Embryonic facial prominence (tissue), 1 donor: Measurements from ENCODE around the gene RAB39B.
"Not testable (repeated sequence)": the region's sequence is repeated elsewhere in the genome, so short reads cannot be mapped to it uniquely, and the experiment has no call there.

ENCODE experiments used
- DNase-seq: peaks from one replicate; pipeline ENCODE4 v3.0.0-alpha.2; 2016; ENCODE audit errors: extremely low spot score

The RAB39B gene, protein sequence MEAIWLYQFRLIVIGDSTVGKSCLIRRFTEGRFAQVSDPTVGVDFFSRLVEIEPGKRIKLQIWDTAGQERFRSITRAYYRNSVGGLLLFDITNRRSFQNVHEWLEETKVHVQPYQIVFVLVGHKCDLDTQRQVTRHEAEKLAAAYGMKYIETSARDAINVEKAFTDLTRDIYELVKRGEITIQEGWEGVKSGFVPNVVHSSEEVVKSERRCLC

DNA sequence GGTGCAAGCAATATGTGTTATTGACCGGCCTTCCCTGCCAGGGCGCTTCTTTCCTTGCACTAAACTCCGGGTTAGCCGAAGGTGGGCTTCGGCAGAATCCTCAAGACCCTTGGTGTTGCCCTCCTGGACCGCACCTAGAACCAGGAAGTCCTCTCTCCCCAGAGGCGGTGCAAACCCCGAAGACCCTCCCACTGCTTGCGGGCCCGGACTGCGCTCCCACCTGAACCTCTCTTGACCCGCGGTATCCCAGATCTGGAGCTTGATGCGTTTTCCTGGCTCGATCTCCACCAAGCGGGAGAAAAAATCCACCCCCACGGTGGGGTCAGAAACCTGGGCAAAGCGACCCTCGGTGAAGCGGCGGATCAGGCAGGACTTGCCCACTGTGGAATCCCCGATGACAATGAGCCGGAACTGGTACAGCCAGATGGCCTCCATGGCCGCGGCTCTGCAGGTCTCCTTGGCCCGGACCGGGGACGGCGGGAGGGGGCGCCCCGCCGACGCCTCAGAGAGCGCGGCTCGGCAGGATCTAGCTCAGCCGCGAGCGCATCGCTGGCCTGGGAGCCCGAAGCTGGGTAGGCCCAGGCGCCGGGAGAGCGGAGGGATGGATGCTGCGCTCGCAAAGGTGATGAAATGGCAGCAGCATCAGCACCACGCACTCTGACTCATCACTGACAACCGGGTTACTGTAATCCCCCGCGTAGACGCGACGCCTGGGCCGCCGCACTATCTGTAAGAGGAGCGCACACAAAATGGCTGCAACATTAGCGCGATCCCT, at the start of gene RAB39B:
Gene RAB39B (minus strand): TSS at position 638 of the 775 bp plus-strand sequence. CDS start 203 bp downstream, at position 435.
- DNase-seq = no peak

DNA sequence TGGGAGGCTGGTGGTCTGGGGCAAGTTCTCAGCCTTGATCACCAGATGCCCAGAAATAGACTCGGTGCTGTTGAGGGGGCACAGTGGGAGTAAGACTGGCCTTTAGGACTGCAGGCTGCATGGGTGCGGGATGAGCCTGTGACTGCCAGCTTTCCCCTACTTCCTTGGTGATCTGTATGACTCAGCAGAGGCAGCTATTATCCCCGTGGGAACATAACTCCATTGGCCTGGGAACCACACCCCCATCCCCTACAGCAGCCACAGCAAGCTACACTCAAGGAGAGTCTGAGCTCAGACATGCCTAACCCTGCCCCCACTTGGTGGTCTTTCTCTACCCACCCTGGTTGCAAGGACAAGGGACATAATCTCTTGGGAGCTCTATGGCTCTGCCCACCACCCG, 49.5 kb upstream of the RAB39B start:
- no peak for DNase-seq

DNA sequence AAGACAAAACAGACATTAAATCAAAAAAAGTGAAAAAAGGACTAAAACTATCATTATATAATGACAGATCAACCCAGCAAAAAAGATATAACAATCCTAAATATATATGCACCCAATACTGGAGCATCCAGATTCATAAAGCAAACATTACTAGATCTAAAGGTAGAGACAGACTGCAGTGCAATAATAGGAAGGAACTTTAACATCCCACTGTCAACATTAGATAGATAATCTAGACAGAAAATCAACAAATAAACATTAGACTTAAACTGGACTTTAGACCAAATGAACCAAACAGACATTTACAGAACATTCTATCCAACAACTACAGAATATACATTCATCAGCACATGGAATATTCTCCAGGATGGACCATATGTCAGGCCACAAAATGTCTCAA, 29.5 kb upstream of the RAB39B start:
- no peak for DNase-seq

- no peak for DNase-seq
Observed at GRCh38 chrX:155279873-155280272, 15.6 kb upstream of the RAB39B start.

DNA sequence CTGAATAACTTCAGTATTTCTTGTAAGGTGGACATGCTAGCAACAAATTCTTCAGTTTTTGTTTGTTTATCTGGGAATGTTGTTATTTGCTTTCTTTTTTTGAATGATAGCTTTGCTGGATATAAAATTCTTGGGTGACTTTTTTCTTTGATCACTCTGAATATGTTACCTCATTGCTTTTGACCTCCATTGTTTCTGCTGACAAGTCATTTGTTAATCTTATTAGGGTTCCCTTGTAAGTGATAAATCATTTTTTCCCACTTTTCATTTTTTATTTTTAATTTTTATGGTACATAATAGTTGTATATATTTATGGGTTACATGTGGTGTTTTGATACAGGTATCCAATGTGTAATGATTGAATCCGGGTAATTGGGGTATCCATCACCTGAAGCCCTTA, 6.7 kb upstream of the RAB39B start:
- DNase-seq = no peak

DNA sequence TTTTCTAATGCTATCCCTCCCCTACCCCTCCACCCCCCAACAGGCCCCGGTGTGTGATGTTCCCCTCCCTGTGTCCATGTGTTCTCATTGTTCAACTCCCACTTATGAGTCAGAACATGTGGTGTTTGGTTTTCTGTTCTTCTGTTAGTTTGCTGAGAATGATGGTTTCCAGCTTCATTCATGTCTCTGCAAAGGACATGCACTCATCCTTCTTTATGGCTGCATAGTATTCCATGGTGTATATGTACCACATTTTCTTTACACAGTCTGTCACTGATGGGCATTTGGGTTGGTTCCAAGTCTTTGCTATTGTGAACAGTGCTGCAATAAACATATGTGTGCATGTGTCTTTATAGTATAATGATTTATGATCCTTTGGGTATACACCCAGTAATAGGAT, 3.7 kb upstream of the RAB39B start:
- DNase-seq = not testable (repeated sequence)

GRCh38 chrX:155266439-155266838, 2.1 kb upstream of the RAB39B start:
- no peak for DNase-seq

DNA sequence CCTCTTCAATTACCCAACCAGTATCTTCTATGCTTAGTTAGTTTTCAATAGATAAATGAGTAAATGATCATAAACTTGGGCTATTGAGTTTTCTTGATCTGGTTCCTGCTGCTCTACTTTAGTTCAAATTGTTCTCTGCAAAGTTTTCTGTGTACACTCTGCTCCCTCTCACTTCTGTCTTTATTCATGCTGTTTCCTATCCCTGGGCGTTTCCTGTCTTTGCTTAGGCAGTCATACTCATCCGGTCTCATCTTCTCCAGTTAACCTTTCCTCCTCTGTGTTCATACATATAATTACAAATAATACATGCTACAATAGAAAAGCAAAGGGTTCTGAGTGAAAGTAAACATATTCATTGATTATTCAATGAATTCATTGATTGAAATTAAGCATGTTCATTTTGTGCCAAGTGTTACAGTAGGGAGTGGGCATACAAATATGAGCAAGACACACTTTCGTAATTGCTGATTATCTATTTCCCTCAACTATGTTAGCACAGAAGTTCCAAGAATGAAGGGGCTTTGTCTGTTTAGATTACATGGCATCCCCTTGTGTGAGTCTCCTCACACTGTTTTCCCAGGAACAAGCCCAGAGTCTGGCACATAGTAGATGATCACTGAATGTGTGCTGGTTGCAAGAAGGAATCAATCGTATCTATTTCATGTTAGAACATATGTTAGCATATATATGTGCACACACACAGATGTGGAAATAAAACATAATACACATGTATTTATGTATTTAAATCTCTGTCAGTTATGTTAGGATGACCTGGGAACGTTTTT, 1.1 kb downstream of the RAB39B start:
- no peak for DNase-seq

DNA sequence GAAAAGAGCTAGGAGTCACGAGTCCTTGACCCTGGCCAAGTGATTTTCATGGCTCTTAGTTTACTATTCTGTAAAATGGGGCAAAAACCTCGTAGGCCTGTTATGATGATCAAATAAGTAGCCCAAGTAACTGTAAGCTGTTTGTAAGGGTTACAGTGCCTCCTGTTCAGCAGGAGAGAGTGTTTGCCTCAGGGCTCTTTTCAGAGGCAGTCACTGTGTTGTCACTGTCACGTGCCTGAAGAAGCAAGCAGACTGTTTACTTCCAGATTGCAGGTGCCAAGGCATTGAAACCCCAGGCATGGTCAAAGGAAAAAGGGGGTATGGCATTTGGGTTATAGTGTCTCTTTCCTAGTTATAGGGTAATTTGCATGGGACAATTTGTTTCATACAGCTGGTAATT, 4.5 kb downstream of the RAB39B start:
- DNase-seq = no peak

DNA sequence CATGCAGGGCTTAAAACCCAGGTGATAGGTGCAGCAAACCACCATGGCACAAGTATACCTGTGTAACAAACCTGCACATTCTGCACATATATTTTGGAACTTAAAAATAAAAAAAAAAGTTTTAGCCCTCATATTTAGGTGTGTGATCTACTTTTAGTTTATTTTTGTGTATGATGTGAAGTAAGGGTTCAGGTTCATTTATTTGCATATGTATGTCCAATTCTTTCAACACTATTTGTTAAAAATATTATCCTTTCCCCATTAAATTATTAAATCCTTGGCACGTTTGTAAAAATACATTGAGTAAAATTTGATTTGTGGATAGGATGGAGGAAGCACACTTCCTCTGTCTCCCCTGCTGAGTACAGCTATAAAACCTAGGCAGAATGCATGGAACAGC, 12.9 kb downstream of the RAB39B start:
- DNase-seq = no peak

DNA sequence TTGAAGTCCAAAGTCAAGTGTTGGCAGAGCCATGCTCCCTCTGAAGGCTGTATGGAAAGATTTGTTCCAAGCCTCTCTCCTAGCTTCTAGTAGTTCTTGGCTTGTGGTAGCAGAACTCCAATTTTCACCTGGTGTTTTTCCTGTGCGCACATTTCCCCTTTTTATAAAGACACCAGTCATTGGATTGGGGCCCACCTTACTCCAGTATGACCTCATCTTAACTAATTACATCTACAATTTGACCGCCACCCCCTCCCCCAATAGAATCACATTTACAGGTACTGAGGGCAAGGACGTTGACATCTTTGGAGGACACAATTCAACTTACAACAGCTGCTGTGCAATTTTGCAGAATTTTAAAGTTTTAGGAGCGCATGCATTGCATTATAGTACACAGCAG, 16.8 kb downstream of the RAB39B start:
- no peak for DNase-seq

DNA sequence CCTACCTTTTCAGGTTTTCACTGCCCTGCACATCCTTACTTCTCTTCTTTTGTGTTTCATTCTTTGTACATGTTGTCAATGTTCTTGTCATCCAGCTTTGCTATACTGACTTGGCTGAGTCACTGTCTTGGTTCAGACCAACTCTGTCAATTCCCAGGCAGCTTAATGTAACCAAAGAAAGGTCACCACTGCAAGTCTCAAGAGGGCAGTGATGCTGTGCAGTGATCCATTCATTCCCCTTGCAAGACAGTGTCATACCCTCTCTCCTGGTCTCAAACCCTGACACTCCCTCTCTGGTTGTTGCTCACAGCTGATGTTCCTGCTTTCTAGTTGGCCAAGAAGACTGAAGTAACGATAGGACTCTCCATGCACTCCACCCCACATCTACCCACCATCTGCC, 17.5 kb downstream of the RAB39B start:
- DNase-seq = no peak

- no peak for DNase-seq
Observed at GRCh38 chrX:155242300-155242699, 22.0 kb downstream of the RAB39B start.

DNA sequence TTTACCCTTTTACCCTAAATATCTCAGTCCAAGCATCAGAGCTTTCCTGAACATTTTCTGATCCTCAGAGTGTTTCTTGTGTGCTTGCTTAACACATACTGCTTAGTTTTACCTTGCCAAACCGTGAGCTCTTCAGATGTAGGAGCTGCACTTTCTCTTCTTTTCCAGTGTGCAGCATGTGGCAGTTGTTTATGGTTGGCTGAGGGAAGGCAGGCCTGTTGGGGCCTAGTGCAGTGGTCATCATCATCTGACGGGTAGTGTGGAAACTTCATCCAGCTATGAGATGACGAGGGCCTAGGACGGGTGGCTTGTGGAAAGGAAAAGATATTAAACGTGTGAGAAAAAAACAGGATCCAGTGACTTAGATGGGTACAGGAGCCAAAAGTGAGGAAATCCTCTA, 26.6 kb downstream of the RAB39B start:
- DNase-seq = no peak

GRCh38 chrX:155235891-155236290, 28.4 kb downstream of the RAB39B start:
- no peak for DNase-seq

GRCh38 chrX:155231163-155231562, 33.1 kb downstream of the RAB39B start:
- no peak for DNase-seq

GRCh38 chrX:155225774-155226173, 38.5 kb downstream of the RAB39B start:
- DNase-seq = no peak

DNA sequence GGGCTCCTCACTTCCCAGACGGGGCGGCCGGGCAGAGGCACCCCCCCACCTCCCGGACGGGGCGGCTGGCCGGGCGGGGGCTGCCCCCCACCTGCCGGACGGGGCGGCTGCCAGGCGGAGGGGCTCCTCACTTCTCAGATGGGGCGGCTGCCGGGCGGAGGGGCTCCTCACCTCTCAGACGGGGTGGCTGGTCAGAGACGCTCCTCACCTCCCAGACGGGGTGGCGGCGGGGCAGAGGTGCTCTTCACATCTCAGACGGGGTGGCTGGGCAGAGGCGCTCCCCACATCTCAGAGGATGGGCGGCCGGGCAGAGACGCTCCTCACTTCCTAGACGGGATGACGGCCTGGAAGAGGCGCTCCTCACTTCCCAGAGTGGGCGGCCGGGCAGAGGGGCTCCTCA, 40.5 kb downstream of the RAB39B start:
- DNase-seq = not testable (repeated sequence)

DNA sequence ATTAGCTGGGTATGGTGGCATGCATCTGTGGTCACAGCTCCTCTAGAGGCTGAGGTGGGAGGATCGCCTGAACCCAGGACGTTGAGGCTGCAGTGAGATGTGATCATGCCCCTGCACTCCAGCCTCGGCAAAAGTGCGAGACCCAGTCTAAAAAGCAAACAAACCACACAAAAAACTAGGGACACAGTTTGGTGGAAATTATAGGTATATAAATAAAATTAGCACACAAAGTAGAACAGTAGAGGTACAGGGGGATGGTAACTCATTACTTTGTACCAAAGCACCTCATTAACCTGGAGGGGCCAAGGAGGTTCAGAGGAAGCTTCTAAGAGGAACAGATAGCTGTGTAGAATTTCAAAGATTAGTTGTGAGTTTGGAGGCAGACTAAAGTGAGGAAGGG, 42.9 kb downstream of the RAB39B start:
- DNase-seq = no peak

- no peak for DNase-seq
Observed at GRCh38 chrX:155218777-155219176, 45.5 kb downstream of the RAB39B start.

DNA sequence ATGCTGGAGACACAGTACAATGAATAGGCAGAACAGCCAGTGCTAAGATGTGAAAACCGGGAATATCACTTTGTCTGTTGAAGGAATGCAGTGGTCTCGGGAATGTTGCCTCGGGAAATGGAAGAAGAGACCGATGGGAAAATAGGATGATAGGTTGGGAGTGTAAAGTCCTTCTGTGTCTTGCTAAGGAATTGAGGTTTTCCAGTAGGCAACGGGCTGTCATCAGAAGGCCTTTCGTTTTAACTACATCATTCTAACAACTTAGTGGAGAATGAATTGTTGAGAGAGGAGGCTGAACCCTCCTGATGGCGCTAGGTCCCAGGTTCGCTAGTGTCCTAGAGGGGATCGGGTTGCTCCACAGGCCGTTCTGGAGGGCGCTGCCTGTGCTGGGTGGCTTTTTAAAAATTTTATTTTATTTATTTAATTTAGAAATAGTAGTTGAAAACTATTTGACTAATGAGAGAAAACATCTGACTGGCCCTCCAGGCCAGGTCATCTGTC, 47.3 kb downstream of the RAB39B start:
- no peak for DNase-seq

DNA sequence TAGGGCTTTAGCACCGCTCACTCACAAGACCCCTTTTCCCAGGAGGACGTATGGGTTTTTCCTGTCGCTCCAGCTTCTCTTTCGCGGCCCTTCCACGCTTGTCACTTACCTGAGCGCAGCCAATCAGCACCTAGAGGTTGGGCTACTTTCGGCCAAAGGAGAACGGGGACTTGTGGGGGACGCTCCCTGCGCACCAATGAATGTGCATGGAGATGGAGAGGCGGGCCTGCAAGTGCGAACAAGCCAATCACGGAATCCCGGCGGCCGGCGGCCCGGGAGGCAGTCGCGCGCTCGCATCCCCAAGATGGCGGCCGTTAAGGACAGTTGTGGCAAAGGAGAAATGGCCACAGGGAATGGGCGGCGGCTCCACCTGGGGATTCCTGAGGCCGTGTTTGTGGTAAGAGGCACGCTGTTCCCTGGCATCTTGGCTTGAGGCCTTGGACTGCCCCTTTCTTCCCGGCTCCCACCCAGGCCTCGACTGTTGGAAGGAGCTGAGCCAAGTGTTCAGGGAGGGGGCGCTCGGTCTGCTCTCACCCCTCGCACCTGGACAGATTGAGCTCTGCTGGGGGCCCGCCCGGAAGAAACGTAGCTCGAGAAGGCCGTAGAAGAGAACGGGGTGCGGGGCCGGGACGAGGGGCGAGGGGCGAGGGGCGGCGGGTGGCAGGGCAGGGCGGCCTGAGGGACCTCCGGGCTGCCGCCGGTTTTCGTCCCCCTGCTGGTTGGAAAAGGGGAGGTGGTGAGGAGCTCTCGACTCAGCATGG, 47.9 kb downstream of the RAB39B start, which contains the start of gene VBP1:
Gene VBP1 (plus strand): TSS at position 282 of the 761 bp plus-strand sequence. CDS start 23 bp downstream, at position 305.
- DNase-seq = peak; percentile 83
